Stimulated activated CD4-positive, alpha-beta T cell treated with anti-CD3 and anti-CD28 coated beads, Interleukin-12 subunit alpha, Interleukin-12 subunit beta, amount 100 ng/mL, for 48 hours (primary cell): ENCODE data around the gene ZSWIM7.
A peak's percentile ranks its signal among the peaks of the same experiment; 100 is the strongest.
"Not testable (repeated sequence)": the region's sequence is repeated elsewhere in the genome, so short reads cannot be mapped to it uniquely, and the experiment has no call there.

Experiments
- DNase-seq, 3 donors: peaks; one replicate each; pipeline ENCODE4 v3.0.0-alpha.2; 2020; ENCODE audit warnings: low read depth in 2 of 3, low spot score in 1 of 3

Gene ZSWIM7

GRCh38 chr17:15999974-16000827, 697 bp upstream of the ZSWIM7 start:
- no peak for DNase-seq

- DNase-seq: no peak
These were observed 1.4 kb downstream of the ZSWIM7 start for GRCh38 chr17:15998031-15998562.

GRCh38 chr17:15996322-15996721, 3.2 kb downstream of the ZSWIM7 start:
- no peak for DNase-seq

GRCh38 chr17:15981646-15982580, 17.6 kb downstream of the ZSWIM7 start:
- no peak for DNase-seq

GRCh38 chr17:15981208-15981607, 18.3 kb downstream of the ZSWIM7 start:
- DNase-seq: peak in 1 of 3 donors; percentile 13

- DNase-seq: not testable (repeated sequence)
These were observed 20.5 kb downstream of the ZSWIM7 start for GRCh38 chr17:15979013-15979412.

GRCh38 chr17:15978606-15979005, 20.9 kb downstream of the ZSWIM7 start:
- DNase-seq: no peak

- no peak for DNase-seq
These were observed 21.6 kb downstream of the ZSWIM7 start for GRCh38 chr17:15977894-15978293.

- DNase-seq: no peak
These were observed 25.7 kb downstream of the ZSWIM7 start for GRCh38 chr17:15973834-15974233.

GRCh38 chr17:15973016-15973415, 26.5 kb downstream of the ZSWIM7 start:
- no peak for DNase-seq

- DNase-seq: no peak
These were observed 27.0 kb downstream of the ZSWIM7 start for GRCh38 chr17:15972497-15972951.

GRCh38 chr17:15971882-15972281, 27.6 kb downstream of the ZSWIM7 start:
- no peak for DNase-seq

GRCh38 chr17:15971098-15971678, 28.3 kb downstream of the ZSWIM7 start:
- DNase-seq: no peak

- DNase-seq: no peak
These were observed 29.0 kb downstream of the ZSWIM7 start for GRCh38 chr17:15970500-15970899.

- no peak for DNase-seq
These were observed 30.0 kb downstream of the ZSWIM7 start for GRCh38 chr17:15969463-15969862.

GRCh38 chr17:15967706-15968399, 31.7 kb downstream of the ZSWIM7 start:
- no peak for DNase-seq

- DNase-seq: no peak
These were observed 32.6 kb downstream of the ZSWIM7 start for GRCh38 chr17:15966879-15967248.

GRCh38 chr17:15966183-15966878, 33.2 kb downstream of the ZSWIM7 start:
- DNase-seq: no peak

- DNase-seq: no peak
These were observed 34.0 kb downstream of the ZSWIM7 start for GRCh38 chr17:15965528-15965927.

- no peak for DNase-seq
These were observed 35.8 kb downstream of the ZSWIM7 start for GRCh38 chr17:15963670-15964110.
